Pons (tissue), 1 donor: ENCODE measurements around the gene PDCL3.

Experiments
- DNase-seq: peaks from one replicate; pipeline ENCODE4 v3.0.0-alpha.2; 2016; ENCODE audit warnings: low spot score

The PDCL3 gene

DNA sequence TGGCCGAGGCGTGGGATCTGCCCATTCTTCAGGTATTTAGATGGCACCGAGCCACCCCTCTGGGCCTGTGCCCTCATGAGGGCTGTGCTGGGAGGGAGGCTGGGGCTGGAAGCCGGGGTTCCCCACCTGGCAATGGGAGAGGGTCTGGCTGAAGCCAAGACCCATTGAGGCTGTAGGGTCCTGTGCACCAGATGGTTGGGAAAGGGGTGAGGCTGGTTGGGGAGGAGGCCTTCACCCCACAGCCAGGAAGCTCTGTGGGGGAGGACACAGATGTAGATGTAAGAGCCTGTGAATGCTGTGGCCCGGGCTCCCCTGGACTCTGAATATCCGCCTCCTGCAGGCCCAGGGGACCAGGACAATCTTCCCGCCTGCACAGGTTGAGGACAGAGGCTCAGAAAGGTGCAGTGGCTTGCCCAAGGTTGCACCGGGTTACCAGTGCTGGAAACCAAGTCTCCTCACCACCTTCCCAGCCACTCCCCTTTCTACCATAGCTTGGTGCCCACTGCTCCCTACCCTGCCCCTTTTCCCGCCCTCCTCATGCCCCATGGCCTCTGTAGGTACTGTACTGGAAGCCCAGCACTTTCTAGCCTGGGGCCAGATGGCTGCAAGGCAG lies 49.7 kb downstream of the PDCL3 start:
- no peak for DNase-seq

DNA sequence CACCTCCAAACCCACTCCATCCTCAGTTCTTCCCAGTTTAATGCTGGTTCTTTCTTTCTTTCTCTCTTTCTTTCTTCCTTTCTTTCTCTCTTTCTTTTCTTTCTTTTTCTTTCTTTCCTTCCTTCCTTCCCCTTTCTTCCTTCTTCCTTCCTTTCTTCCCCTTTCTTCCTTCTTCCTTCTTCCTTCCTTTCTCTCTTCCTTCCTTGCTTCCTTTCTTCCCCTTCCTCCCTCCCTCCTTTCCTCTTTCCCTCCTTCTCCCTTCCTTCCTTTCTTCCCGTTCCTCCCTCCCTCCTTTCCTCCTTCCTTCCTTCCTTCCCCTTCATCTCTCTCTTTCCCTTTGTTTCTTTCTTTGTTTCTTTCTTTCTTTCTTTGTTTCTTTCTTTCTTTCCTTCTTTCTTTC lies 50.9 kb downstream of the PDCL3 start:
- DNase-seq, result no peak

DNA sequence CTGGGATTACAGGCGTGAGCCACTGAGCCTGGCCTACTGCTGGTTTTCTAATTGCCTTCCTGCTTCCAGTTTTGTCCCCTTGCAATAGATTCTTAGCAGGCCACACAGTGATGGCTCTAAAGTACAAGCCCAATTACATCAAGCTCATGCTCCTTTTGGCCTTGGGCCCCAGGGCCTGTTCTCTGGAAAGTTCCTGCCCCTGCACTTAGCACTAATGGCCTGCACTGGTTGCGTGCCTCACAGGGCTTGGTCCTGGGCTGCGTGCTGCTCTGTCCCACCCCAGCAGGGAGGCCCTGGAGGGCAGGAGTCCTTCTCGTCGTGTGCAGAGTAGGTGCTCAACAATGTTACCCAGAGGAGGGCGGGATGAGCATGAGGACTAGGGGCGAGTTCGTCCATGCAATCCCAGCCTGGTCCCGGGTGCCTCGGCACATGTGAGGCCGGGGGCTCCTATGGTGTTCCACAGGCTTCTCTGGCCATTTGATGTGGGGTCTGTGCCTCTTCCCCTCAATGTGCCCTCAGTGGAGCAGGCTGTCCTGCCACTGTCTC lies 51.7 kb downstream of the PDCL3 start:
- no peak for DNase-seq

- no peak for DNase-seq
Observed at GRCh38 chr2:100615471-100615870, 52.7 kb downstream of the PDCL3 start.

DNA sequence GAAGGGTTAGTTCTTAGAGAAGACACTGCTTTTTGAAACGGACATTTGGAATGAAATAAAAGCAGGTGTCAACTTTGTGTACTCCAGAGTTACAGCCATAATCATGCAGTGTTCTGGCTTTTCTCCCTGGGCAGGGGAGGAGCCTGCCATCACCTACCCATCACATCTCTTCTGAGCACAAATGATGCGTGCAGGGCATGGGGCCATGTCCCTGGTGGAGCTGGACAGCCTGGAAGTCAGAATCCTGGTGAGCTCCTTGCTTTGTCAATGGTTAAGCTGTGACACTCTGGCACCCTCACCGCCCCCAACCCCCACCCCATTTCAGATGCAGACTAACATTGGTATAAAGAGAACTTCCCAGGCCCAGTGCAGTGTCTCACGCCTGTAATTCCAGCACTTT lies 53.1 kb downstream of the PDCL3 start:
- no peak for DNase-seq

DNA sequence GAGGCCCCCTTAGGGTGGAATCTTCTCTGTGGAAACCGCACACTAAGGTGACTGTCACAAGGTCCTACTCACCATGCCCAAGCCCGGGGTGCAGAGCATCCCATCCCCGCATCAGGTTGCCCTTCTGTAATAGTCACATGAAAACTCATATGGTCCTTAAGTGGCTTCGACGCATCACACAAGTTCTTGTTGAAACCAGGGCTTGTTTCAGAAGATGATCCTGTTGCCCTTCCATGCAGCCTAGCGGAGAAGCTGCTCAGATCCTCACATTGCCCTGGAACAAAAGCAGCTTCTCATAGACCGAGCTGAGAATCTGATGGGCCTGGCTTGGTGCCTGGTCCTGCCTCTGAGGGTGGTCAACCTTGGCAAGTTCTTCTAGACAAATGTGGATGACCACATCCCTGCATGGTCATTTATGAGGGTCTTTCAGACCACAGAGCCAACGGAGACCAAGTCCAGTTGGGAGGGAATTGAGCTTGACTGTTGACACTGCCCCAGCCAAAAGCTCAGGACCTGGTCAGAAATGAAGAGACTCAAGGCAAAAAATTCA lies 54.1 kb downstream of the PDCL3 start:
- DNase-seq, result no peak

DNA sequence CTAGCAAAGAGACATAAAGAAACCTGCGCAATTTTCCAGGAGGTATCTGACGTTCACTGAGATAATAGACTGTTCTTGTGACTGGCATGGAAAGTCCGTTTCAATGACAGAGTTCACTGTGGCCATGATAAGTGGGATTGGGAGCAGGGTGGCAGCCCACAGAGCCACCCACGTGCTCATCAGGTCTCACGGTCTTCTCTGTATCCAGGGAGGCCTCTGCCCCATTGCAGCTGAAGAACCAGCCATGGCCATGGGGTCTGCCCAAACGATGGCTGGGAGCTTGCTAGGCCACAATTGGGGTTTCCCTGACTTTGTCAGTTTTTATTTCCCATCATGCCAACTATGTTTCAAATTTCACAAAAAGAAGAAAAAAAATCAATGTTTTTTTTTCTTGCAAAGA lies 57.2 kb downstream of the PDCL3 start:
- no peak for DNase-seq

GRCh38 chr2:100620481-100620880 lies 57.7 kb downstream of the PDCL3 start:
- DNase-seq, result no peak

DNA sequence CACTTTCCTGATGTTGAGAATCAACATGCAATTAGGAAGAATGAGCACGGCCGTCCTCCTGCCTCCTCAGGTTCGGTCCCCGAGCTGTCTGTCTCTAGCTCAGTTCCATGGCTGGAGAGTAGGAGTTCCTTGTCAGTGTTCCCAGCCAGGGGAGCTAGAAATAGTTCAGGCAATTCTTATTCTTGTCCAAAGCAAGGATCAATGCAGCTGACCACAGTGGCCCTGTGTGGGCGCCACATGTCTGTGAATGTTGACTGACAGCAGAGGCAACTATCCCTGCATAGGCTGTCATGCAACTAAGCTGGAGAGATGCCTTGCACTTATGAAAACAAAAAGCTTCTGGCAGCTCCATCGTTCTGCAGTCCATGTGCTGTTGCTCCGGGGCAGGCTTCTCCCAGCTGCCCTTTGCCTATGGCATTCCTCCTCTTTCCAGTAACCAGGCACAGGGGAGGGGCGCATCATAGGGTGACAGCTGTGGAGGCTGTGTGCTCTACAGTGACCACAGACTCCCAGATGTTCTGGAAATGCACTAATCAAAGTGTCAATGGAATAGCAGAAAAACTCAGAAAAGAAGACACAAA lies 58.7 kb downstream of the PDCL3 start:
- no peak for DNase-seq

DNA sequence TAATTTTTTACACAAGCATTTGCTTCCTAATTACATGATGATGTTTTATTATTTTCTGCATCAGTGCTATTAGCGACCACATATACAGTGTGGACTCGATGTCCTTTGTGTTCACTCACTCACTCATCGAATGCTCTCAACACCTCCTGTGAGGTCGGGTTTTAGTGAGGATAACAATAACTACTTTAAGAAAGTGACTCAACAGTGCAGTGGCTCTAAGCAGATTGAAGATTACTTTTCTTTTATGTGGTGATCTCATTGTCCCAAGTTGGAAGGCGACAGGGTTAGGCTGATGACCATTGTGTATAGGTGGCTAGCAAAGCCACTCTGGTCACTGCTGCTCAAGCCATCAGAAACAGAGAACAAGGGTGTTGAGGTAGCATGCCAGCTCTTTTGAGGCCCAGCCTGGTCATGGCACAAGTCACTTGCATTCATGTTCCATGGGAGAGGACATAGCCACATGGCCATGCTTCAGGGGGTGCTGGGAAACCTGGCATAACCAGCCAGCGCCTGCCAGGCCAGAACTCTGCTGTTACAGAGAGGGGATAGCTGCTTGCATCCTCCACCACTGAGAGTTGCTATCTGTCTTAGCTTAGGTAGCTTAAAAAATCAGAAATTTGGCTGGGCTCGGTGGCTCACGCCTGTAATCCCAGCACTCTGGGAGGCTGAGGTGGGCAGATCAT lies 60.4 kb downstream of the PDCL3 start:
- DNase-seq, result no peak

- DNase-seq, result no peak
Observed at GRCh38 chr2:100623930-100624329, 61.1 kb downstream of the PDCL3 start.

DNA sequence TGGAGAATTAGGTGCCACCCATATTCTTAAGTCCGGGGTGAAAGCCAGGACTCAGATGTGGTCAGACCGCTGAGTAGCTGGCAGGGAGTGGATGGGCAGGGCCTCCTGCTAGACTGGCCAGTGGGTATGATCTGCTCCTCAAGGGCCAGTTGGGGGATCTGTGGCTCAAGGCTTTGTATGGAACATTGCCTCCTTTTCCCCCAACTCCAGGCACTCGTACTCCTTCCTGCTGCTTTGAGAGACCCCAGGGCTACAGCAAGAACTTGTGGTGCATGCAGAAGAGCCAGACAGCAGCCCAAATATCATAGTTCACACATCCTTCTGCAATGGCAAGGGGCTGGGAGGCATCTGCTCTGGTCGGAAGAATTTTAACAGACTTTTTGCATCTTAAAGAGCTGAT lies 61.7 kb downstream of the PDCL3 start:
- no peak for DNase-seq

DNA sequence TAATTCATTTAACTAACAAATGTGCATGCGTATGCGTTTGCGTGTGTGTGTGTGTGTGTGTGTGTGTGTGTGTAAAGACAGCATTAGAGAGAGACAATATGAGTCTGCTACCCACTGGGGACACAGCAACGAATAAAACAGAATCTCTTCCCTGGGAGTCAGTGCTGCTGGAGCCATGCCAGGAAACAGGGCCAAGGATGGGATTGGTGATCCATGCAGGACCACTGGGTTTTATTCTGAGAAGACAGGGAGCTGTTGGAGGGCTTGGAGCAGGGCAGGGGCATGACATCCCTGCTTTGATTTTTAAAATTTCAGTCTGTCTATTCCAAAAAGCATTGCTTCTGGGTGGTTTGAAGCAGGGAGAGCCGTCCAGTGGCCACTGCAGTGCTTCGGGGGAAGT lies 62.9 kb downstream of the PDCL3 start:
- no peak for DNase-seq
